ENCODE results near the gene JDP2. TPM values are rescaled to one million over a fixed set of nuclear protein-coding genes. Genes with fewer than 3 reads are reported as not detected.

Gene JDP2
- total RNA-seq, 4 donors from 2014 or later, result 59.7 to 141 (median 78.4) TPM

DNA sequence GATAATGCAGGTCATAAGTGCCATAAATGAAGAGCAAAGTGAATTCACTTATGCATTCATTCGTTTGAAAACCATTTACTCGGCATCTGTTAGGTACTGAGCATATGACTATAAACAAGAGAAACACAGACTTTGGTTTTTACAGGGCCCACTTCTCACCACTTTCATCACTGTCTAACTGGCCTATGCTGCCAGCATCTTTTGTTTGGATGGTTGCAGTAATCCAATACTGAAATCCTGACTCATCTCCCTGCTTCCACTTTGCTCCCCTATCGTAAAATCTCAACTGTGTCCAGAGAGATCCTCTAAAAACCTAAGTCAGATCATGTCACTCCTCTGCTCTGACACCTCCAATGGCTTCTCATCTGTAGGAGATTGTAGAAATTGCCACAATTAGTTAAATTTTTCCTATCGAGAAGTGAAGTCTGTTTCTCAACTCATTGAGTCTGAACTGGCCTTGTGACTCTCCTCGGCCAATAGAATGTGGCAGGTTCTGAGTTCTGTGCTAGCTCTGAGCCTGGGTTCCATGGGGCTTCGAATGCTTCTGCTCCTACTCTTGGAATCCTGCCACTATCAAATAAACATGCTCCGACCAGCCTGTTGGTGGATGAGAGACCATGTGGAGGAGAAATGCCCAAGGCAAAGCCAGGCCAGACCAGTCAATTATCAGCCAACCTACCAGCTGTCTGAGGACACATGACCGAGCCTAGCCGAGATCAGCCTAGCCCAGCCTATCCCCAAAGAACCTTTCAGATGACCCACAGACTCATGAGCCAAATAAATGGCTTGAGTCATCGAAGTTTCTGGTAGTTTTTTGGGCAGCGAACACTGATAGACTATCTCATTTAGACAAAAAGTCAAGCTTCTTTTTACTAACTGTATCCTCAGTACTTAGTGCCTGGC, 92.3 kb downstream of the JDP2 start:
- DNase-seq (ENCODE audit: low spot score), result no peak
- TF ChIP-seq CTCF (IDR thresholded peaks at IDR 0.05), result no peak
- no peak for ATAC-seq (ENCODE audit: low FRiP score)

GRCh38 chr14:75520852-75521251, 93.0 kb downstream of the JDP2 start:
- no peak for TF ChIP-seq CTCF (IDR thresholded peaks at IDR 0.05)
- DNase-seq (ENCODE audit: low spot score) (no peak), ATAC-seq (ENCODE audit: low FRiP score) (no peak)

DNA sequence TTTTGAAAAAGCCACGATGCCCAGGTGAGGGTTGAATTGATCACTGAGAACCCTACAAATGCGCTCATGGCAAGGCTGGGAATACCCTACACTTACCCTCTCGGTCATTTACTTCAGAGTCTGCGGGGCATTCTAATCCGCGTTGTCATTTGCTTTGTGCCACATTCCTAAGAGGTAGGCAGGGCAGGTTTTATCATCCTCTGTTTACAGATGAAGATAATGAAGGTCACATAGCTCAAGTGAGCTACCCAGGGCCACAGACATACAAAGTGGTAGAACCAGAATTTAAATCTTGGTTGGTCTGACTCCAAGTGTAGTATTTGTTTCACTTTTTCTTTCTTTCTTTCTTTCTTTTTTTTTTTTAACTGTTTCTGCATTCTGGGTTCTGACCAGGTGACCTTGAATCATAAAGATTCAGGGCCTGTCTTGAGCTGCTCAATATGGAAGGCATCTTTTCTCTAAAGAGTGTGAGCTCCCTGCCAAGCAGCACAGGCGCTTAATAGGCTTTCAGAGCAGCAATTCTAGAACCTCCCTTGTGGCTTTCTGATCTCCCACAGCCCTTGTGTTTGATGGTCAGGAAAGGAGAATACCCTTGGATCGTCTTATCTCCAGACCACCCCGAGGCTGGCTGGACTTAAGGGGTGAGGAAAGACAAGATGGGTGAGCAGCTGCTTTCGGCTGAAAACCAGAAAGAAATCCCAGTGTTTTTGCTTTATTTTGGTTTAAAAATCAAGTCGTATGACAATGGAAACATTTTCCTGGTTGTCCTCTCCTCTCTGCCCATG, 93.8 kb downstream of the JDP2 start:
- no peak for TF ChIP-seq CTCF (IDR thresholded peaks at IDR 0.05)
- ATAC-seq (ENCODE audit: low FRiP score) (no peak), DNase-seq (ENCODE audit: low spot score) (no peak)

- ATAC-seq (ENCODE audit: low FRiP score) (no peak), DNase-seq (ENCODE audit: low spot score) (no peak)
- no peak for TF ChIP-seq CTCF (IDR thresholded peaks at IDR 0.05)
Observed at GRCh38 chr14:75522224-75522982, 94.6 kb downstream of the JDP2 start, which contains the start of gene BATF. Gene BATF (plus strand): TSS chr14:75522469. CDS start chr14:75522683, 214 bp downstream.

GRCh38 chr14:75522983-75523318, 95.1 kb downstream of the JDP2 start:
- no peak for ATAC-seq (ENCODE audit: low FRiP score)

More at GRCh38 chr14:75522983-75523318, 95.1 kb downstream of the JDP2 start:
- DNase-seq (ENCODE audit: low spot score), result no peak
- TF ChIP-seq CTCF (IDR thresholded peaks at IDR 0.05), result no peak

Other genes with a start within 250 kb of the JDP2 start
- 1,000 to 10,000 TPM in 3 of 4 donors, 100 to 1,000 TPM in 1; 935 to 2,479 (median 2,174) TPM for gene FOS, start 149.2 kb upstream of the JDP2 start, total RNA-seq
- gene BATF, start 94.4 kb downstream of the JDP2 start, total RNA-seq, result 10 to 100 TPM in 3 of 4 donors, 1 to 10 TPM in 1; 8.2 to 22.8 (median 12.9) TPM
- 10 to 100 TPM in 3 of 4 donors, 1 to 10 TPM in 1; 5.8 to 25.6 (median 11.8) TPM for gene FLVCR2, start 150.6 kb downstream of the JDP2 start, total RNA-seq
- 1 to 10 TPM; 3.6 to 5.5 (median 5.1) TPM for gene ERG28, start 232.9 kb downstream of the JDP2 start, total RNA-seq
- 10 to 100 TPM; 17.3 to 28.2 (median 22.2) TPM for gene TTLL5, start 233.2 kb downstream of the JDP2 start, total RNA-seq